ENCODE results near the gene AFDN. TPM values are rescaled to one million over a fixed set of nuclear protein-coding genes. Genes with fewer than 3 reads are reported as not detected.
A peak's percentile ranks its signal among the peaks of the same experiment; 100 is the strongest.

Gene AFDN
- total RNA-seq, 2 donors from 2014 or later: 214 to 239 TPM

DNA sequence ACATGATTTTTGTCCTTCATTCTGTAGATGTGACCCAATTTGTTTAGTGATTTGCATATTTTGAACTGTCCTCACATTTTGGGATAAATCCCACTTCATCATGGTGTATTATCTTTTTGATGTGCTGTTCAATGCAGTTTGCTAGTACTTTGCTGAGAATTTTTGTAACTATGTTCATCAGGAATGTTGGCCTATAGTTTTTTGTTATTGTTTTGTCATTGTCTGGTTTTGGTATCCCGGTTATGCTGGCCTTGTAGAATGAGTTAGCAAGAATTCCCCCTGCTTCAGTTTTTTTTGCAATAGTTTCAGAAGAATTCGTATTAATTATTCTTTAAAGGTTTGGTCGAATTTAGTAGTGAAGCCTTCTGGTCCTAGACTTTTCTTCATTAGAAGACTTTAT is 182.6 kb downstream of the AFDN start:
- Mint-ChIP-seq H3K27me3 (ENCODE audit: insufficient read depth) (peaks cover 1% of the 10 kb centered on the region), H3K9me3 (peaks cover 21% of the 10 kb centered on the region), H3K4me1 (no peaks in the 10 kb centered on the region), H3K4me3 (no peak overlapping the region), H3K27ac (no peak overlapping the region), H3K36me3 (ENCODE audit: low read depth) (no peaks in the 10 kb centered on the region)
- no peak overlapping the region for H3K4me3 ChIP-seq (ENCODE audit: low read length)
- H3K4me1 ChIP-seq (ENCODE audit: control insufficient read depth, insufficient read depth, low read length): no peaks in the 10 kb centered on the region
- H3K9me3 ChIP-seq (ENCODE audit: control insufficient read depth, low read length): peaks cover 29% of the 10 kb centered on the region
- no peaks in the 10 kb centered on the region for H3K36me3 ChIP-seq (ENCODE audit: control insufficient read depth, insufficient read depth, low read length)
- H3K9ac ChIP-seq (ENCODE audit: extremely low read depth, low read length, poor library complexity, severe bottlenecking): no peak overlapping the region
- no peak overlapping the region for H3K27ac ChIP-seq (ENCODE audit: low read depth, low read length)
- H3K27me3 ChIP-seq (ENCODE audit: control insufficient read depth, insufficient read depth, low read length, poor library complexity, severe bottlenecking): no peaks in the 10 kb centered on the region
- TF ChIP-seq, protein P1, sequence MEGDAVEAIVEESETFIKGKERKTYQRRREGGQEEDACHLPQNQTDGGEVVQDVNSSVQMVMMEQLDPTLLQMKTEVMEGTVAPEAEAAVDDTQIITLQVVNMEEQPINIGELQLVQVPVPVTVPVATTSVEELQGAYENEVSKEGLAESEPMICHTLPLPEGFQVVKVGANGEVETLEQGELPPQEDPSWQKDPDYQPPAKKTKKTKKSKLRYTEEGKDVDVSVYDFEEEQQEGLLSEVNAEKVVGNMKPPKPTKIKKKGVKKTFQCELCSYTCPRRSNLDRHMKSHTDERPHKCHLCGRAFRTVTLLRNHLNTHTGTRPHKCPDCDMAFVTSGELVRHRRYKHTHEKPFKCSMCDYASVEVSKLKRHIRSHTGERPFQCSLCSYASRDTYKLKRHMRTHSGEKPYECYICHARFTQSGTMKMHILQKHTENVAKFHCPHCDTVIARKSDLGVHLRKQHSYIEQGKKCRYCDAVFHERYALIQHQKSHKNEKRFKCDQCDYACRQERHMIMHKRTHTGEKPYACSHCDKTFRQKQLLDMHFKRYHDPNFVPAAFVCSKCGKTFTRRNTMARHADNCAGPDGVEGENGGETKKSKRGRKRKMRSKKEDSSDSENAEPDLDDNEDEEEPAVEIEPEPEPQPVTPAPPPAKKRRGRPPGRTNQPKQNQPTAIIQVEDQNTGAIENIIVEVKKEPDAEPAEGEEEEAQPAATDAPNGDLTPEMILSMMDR (conservative IDR thresholded peaks at IDR 0.05): no peak
- DNase-seq: no peak
- 86 to 93% methylated on average over 3 of the region's 3 CpGs for WGBS, 2 experiments (ENCODE audit: insufficient coverage in 1 of 2, insufficient read length in 1 of 2)

- Mint-ChIP-seq H3K4me3 (no peak overlapping the region), H3K9me3 (peaks cover 23% of the 10 kb centered on the region), H3K4me1 (no peaks in the 10 kb centered on the region), H3K27me3 (ENCODE audit: insufficient read depth) (no peaks in the 10 kb centered on the region), H3K27ac (no peak overlapping the region), H3K36me3 (ENCODE audit: low read depth) (no peaks in the 10 kb centered on the region)
- no peaks in the 10 kb centered on the region for H3K36me3 ChIP-seq (ENCODE audit: control insufficient read depth, insufficient read depth, low read length)
- H3K4me3 ChIP-seq (ENCODE audit: low read length): no peak overlapping the region
- no peaks in the 10 kb centered on the region for H3K27me3 ChIP-seq (ENCODE audit: control insufficient read depth, insufficient read depth, low read length, poor library complexity, severe bottlenecking)
- no peak overlapping the region for H3K9ac ChIP-seq (ENCODE audit: extremely low read depth, low read length, poor library complexity, severe bottlenecking)
- no peak for DNase-seq
- WGBS, 2 experiments (ENCODE audit: insufficient coverage in 1 of 2, insufficient read length in 1 of 2): 85% methylated on average over 1 of the region's 1 CpG; no CpG with 5 or more reads in 1 of the 2 experiments
- H3K4me1 ChIP-seq (ENCODE audit: control insufficient read depth, insufficient read depth, low read length): no peaks in the 10 kb centered on the region
- TF ChIP-seq, protein P1 (conservative IDR thresholded peaks at IDR 0.05): no peak
- no peak overlapping the region for H3K27ac ChIP-seq (ENCODE audit: low read depth, low read length)
- peaks cover 34% of the 10 kb centered on the region for H3K9me3 ChIP-seq (ENCODE audit: control insufficient read depth, low read length)
Observed at GRCh38 chr6:168011291-168011690, 184.6 kb downstream of the AFDN start.

DNA sequence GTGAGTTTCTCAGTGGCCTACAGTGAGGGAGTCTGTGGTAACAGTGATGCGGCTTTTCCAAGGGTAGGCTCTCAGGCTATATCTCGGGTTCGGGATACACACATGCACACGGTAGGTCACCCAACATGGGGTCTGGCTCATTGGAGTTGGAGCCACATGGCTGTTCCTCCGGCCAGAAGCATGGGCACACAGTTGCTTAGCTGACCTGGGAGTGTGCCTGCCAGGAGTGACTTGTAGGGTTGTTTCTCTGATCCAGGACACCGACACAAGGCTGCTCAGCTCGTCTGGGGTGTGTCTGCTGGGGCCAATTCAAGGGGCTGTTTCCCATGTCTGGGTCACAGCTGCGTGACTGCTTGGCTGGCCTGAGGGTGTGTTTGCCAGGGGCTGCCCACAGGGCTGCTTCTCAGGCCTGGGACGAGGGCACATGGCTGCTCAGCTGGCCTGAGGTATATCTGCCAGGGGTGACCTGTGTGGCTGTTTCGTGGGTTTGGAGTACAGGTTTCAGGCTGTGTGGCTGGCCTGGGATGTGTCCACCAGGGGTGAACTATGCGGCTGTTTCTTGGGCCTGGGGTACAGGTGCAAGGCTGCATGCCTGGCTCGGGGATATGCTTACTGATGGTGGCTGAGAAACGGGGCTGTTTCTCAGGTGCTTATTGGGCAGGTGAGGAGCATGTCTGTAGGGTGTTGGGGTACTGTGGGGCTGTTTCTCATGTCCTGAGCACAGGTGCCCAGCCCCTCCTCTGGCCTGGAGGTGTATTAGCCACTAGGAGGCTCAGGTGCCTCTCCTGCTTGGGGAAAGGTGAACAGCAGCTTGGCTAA is 185.9 kb downstream of the AFDN start:
- Mint-ChIP-seq H3K27ac (no peak overlapping the region), H3K9me3 (peaks cover 23% of the 10 kb centered on the region)

More for the DNA sequence above, 185.9 kb downstream of the AFDN start:
- H3K4me3 ChIP-seq (ENCODE audit: low read length): no peak overlapping the region
- Mint-ChIP-seq H3K4me3 (no peak overlapping the region), H3K4me1 (no peaks in the 10 kb centered on the region), H3K36me3 (ENCODE audit: low read depth) (no peaks in the 10 kb centered on the region), H3K27me3 (ENCODE audit: insufficient read depth) (no peaks in the 10 kb centered on the region)
- peaks cover 34% of the 10 kb centered on the region for H3K9me3 ChIP-seq (ENCODE audit: control insufficient read depth, low read length)
- TF ChIP-seq, protein P1 (conservative IDR thresholded peaks at IDR 0.05): peak; percentile 40
- 71 to 81% methylated on average over 4 to 13 of the region's 13 CpGs for WGBS, 2 experiments (ENCODE audit: insufficient coverage in 1 of 2, insufficient read length in 1 of 2)
- no peaks in the 10 kb centered on the region for H3K27me3 ChIP-seq (ENCODE audit: control insufficient read depth, insufficient read depth, low read length, poor library complexity, severe bottlenecking)
- no peak overlapping the region for H3K27ac ChIP-seq (ENCODE audit: low read depth, low read length)
- no peaks in the 10 kb centered on the region for H3K4me1 ChIP-seq (ENCODE audit: control insufficient read depth, insufficient read depth, low read length)
- H3K9ac ChIP-seq (ENCODE audit: extremely low read depth, low read length, poor library complexity, severe bottlenecking): no peak overlapping the region
- no peak for DNase-seq
- H3K36me3 ChIP-seq (ENCODE audit: control insufficient read depth, insufficient read depth, low read length): no peaks in the 10 kb centered on the region

Data from endodermal cell (in vitro differentiated cells).